ENCODE measurements around the gene MB21D2.
A peak's percentile ranks its signal among the peaks of the same experiment; 100 is the strongest.

Gene MB21D2

DNA sequence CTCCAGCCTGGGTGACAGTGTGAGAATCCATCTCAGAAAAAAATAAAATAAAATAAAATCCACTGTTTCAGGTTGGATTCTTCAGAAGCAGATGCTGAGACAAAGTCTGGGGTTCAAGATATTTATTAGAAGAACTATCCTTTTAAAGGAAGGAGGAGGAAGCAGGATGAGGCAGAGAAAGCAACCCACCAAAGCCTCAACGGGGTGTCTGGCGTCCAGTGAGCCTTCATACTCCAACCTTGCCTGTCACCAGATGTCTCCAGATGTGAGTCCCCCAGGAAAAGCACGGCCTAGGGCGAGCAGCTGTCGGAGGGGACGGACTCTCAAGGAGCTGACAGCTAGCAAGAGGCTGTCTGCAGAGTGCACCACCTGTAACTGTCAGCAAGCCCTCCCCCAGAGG is 37.3 kb downstream of the MB21D2 start:
- DNase-seq (ENCODE audit: low read depth in 2 of 2) = no peak
- no peak overlapping the region for H3K4me3 ChIP-seq (replicated peaks in 1 of 2; ENCODE audit: low read depth in 2 of 2, low read length in 2 of 2)
- TF ChIP-seq, protein P1, sequence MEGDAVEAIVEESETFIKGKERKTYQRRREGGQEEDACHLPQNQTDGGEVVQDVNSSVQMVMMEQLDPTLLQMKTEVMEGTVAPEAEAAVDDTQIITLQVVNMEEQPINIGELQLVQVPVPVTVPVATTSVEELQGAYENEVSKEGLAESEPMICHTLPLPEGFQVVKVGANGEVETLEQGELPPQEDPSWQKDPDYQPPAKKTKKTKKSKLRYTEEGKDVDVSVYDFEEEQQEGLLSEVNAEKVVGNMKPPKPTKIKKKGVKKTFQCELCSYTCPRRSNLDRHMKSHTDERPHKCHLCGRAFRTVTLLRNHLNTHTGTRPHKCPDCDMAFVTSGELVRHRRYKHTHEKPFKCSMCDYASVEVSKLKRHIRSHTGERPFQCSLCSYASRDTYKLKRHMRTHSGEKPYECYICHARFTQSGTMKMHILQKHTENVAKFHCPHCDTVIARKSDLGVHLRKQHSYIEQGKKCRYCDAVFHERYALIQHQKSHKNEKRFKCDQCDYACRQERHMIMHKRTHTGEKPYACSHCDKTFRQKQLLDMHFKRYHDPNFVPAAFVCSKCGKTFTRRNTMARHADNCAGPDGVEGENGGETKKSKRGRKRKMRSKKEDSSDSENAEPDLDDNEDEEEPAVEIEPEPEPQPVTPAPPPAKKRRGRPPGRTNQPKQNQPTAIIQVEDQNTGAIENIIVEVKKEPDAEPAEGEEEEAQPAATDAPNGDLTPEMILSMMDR (IDR thresholded peaks at IDR 0.05; ENCODE audit: low read depth, low read length) = no peak

GRCh38 chr3:192879346-192880031 is 38.2 kb downstream of the MB21D2 start:
- H3K4me3 ChIP-seq (replicated peaks in 1 of 2; ENCODE audit: low read depth in 2 of 2, low read length in 2 of 2) = no peak overlapping the region
- TF ChIP-seq, protein P1 (IDR thresholded peaks at IDR 0.05; ENCODE audit: low read depth, low read length) = no peak
- DNase-seq (ENCODE audit: low read depth in 2 of 2) = peak; percentile 91 to 98

GRCh38 chr3:192875971-192876565 is 41.6 kb downstream of the MB21D2 start:
- DNase-seq (ENCODE audit: low read depth in 2 of 2) = peak in 1 of 2 donors; percentile 28
- H3K4me3 ChIP-seq (replicated peaks in 1 of 2; ENCODE audit: low read depth in 2 of 2, low read length in 2 of 2) = no peak overlapping the region
- TF ChIP-seq, protein P1 (IDR thresholded peaks at IDR 0.05; ENCODE audit: low read depth, low read length) = no peak

DNA sequence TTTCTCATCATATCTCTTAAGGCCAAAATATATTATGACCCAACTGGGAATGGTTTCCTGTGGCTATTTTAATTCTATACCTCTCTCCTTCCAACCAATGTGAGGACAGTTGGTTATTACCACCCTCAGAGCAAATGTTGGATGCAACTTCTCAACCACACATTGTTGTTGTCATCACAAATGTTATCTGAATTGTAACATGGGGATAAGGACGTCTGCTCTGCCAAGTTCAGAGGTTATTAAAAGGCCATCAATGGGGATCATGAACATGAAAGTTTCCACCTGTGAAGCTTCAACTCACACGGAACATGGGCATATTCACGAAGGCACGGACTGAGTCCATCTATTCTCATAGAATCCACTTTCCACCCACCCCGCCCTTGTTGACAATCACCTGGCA is 46.8 kb downstream of the MB21D2 start:
- no peak for DNase-seq (ENCODE audit: low read depth in 2 of 2)
- no peak overlapping the region for H3K4me3 ChIP-seq (replicated peaks in 1 of 2; ENCODE audit: low read depth in 2 of 2, low read length in 2 of 2)
- TF ChIP-seq, protein P1 (IDR thresholded peaks at IDR 0.05; ENCODE audit: low read depth, low read length) = no peak

GRCh38 chr3:192869131-192870031 is 48.3 kb downstream of the MB21D2 start:
- TF ChIP-seq, protein P1 (IDR thresholded peaks at IDR 0.05; ENCODE audit: low read depth, low read length) = no peak
- peak; percentile 47 to 76 for DNase-seq (ENCODE audit: low read depth in 2 of 2)
- H3K4me3 ChIP-seq (replicated peaks in 1 of 2; ENCODE audit: low read depth in 2 of 2, low read length in 2 of 2) = no peak overlapping the region

DNA sequence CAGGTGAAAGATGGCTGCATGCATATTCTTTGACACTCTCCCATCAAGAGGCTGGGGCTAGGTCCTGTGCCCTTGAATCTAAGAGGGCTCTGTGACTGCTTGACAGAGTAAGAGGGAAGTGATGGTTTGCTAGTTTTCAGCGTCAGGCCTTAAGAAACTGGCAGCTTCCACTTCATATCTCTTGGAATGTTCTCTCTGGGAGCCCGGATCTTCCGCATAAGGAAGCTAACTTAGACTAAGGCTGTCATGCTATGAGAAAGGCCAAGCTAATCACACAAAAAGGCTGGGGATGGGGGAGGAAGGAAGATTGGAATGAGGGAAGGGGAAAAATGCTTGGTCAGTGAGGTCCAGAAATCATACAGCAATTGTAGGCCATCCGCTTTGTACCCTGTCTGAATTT is 50.0 kb downstream of the MB21D2 start:
- H3K4me3 ChIP-seq (replicated peaks in 1 of 2; ENCODE audit: low read depth in 2 of 2, low read length in 2 of 2) = no peak overlapping the region
- DNase-seq (ENCODE audit: low read depth in 2 of 2) = peak; percentile 53 to 83
- TF ChIP-seq, protein P1 (IDR thresholded peaks at IDR 0.05; ENCODE audit: low read depth, low read length) = no peak

All from cardiac fibroblast (primary cell).